ENCODE measurements around the gene MCUR1. TPM values are rescaled to one million over a fixed set of nuclear protein-coding genes. Genes with fewer than 3 reads are reported as not detected.

The MCUR1 gene
- total and polyA plus RNA-seq, 9 of the 15 experiments (the other 6 are each of a cell fraction or from before 2014, with no cell fraction given), result 5.1 to 60.2 (median 41.4) TPM

DNA sequence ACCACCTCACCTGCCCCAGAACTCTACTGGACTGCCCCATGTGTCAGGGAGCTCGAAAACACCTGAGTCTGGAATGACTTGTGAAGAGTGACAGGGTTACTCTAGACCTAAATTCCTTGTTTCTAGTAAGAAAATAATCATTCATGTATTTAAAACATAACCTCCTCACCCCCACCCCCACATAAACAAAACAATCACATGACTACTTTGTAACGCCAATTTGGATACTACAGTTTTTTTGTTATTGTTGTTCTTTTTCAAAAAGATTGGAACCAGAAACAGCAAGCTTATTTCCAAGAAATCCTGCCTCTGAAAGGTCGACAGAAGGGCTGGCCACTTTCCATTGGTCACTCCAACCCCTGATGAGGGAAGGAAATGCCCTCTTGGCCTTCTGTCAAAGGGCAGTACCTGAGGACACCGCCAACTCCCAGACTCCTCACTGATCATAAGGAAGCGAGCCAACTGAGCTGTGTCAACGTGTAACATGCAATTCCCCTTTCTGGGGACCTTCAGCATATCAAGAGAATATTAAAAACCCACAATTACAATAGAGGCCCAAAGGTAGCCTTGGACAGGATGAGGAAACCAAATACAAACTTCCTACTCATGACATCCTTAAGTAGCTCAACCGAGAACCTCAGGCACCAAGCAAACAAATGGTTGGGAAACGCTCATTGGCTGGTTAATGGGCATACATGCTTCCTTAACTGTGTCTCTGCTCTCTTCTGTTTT, 2.6 kb downstream of the MCUR1 start (continued):
- no peak for TF ChIP-seq KLF10 (CRISPR knock-in tag; IDR thresholded peaks at IDR 0.05)
- TF ChIP-seq, protein P1, sequence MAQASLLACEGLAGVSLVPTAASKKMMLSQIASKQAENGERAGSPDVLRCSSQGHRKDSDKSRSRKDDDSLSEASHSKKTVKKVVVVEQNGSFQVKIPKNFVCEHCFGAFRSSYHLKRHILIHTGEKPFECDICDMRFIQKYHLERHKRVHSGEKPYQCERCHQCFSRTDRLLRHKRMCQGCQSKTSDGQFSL (CRISPR knock-in tag; IDR thresholded peaks at IDR 0.05), result no peak
- TF ChIP-seq, protein P1 (tag; IDR thresholded peaks at IDR 0.05), result no peak
- TF ChIP-seq TCF3 (CRISPR knock-in tag; IDR thresholded peaks at IDR 0.05), result no peak
- no peak for TF ChIP-seq CXXC5 (CRISPR knock-in tag; IDR thresholded peaks at IDR 0.05)
- TF ChIP-seq ZNF408 (CRISPR knock-in tag; IDR thresholded peaks at IDR 0.05; ENCODE audit: low read depth), result no peak
- peak; percentile 12; the same call in 1 of the 2 replicates for TF ChIP-seq SPI1 (IDR thresholded peaks at IDR 0.05; ENCODE audit: borderline replicate concordance, low read depth, low read length)
- no peak for TF ChIP-seq RCOR1 (IDR thresholded peaks at IDR 0.05; ENCODE audit: borderline replicate concordance in 1 of 2, low read depth in 2 of 2, low read length in 2 of 2)
- TF ChIP-seq, protein P2, sequence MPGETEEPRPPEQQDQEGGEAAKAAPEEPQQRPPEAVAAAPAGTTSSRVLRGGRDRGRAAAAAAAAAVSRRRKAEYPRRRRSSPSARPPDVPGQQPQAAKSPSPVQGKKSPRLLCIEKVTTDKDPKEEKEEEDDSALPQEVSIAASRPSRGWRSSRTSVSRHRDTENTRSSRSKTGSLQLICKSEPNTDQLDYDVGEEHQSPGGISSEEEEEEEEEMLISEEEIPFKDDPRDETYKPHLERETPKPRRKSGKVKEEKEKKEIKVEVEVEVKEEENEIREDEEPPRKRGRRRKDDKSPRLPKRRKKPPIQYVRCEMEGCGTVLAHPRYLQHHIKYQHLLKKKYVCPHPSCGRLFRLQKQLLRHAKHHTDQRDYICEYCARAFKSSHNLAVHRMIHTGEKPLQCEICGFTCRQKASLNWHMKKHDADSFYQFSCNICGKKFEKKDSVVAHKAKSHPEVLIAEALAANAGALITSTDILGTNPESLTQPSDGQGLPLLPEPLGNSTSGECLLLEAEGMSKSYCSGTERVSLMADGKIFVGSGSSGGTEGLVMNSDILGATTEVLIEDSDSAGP (CRISPR knock-in tag; IDR thresholded peaks at IDR 0.05), result no peak
- TF ChIP-seq KAT2B (IDR thresholded peaks at IDR 0.05; ENCODE audit: low read depth, low read length), result no peak
- TF ChIP-seq, protein P3, sequence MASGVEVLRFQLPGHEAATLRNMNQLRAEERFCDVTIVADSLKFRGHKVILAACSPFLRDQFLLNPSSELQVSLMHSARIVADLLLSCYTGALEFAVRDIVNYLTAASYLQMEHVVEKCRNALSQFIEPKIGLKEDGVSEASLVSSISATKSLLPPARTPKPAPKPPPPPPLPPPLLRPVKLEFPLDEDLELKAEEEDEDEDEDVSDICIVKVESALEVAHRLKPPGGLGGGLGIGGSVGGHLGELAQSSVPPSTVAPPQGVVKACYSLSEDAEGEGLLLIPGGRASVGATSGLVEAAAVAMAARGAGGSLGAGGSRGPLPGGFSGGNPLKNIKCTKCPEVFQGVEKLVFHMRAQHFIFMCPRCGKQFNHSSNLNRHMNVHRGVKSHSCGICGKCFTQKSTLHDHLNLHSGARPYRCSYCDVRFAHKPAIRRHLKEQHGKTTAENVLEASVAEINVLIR (CRISPR knock-in tag; IDR thresholded peaks at IDR 0.05), result no peak
- no peak for TF ChIP-seq CBX8 (IDR thresholded peaks at IDR 0.05; ENCODE audit: borderline replicate concordance, extremely low read depth, low read depth, low read length, poor library complexity, severe bottlenecking)
- TF ChIP-seq ZNF668 (CRISPR knock-in tag; IDR thresholded peaks at IDR 0.05), result no peak
- TF ChIP-seq STAG1 (CRISPR knock-in tag; IDR thresholded peaks at IDR 0.05; ENCODE audit: borderline replicate concordance), result no peak
- TF ChIP-seq TEAD1 (CRISPR knock-in tag; IDR thresholded peaks at IDR 0.05), result no peak
- TF ChIP-seq TOE1 (IDR thresholded peaks at IDR 0.05; ENCODE audit: borderline replicate concordance), result peak; percentile 72
- TF ChIP-seq TOE1 (CRISPR knock-in tag; IDR thresholded peaks at IDR 0.05; ENCODE audit: borderline replicate concordance, low read depth), result no peak
- TF ChIP-seq CSDE1 (IDR thresholded peaks at IDR 0.05), result no peak

Measured in K562 (cell line).